HUES6 (cell line): ENCODE results near the gene SPAG16.

Experiments used
- H3K27ac ChIP-seq: 2 replicates; pipeline ENCODE4 v1.7.0; 2013; ENCODE audit warnings: low read depth, mild to moderate bottlenecking, low read length, inconsistent platforms
- H3K27me3 ChIP-seq: 2 replicates; pipeline ENCODE4 v1.6.1; 2013; ENCODE audit warnings: low read length; ENCODE audit not compliant: control insufficient read depth, insufficient read depth
- H3K36me3 ChIP-seq: 2 replicates; pipeline ENCODE4 v1.6.1; 2013; ENCODE audit warnings: low read length; ENCODE audit not compliant: control insufficient read depth, insufficient read depth
- H3K4me1 ChIP-seq: 2 replicates; pipeline ENCODE4 v1.6.1; 2013; ENCODE audit warnings: low read length; ENCODE audit not compliant: control insufficient read depth, insufficient read depth
- H3K4me3 ChIP-seq: 2 replicates; pipeline ENCODE4 v1.5.1; 2013; ENCODE audit warnings: low read depth, low read length
- H3K9ac ChIP-seq: one replicate; pipeline ENCODE4 v1.6.1; 2013; ENCODE audit warnings: mild to moderate bottlenecking, low read length
- H3K9me3 ChIP-seq: 2 replicates; pipeline ENCODE4 v1.6.1; 2013; ENCODE audit warnings: low read depth, low read length; ENCODE audit not compliant: control insufficient read depth, insufficient read depth

Gene SPAG16

DNA sequence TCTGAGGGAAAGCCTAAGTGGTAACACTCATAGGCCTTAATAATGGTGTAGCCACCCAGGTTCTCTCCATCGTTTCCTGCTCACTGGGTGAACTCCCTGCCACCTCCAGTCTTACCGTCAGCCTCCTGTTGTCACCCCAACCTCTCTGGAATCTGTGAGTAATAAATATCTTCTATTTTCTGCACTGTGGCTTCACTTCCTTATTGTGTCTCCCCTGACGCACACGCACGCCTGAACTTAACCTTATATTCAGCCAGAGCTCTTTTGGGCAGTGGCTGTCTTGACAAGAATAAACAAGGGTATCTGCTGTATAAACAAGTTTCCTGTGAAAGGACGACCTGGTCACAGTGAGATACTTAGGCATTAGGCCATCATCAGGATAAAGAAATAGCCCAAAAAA is 467.2 kb downstream of the SPAG16 start:
- H3K27me3 ChIP-seq: no peaks in the 10 kb centered on the region
- H3K9ac ChIP-seq: no peak overlapping the region
- H3K4me1 ChIP-seq: no peaks in the 10 kb centered on the region
- no peak overlapping the region for H3K27ac ChIP-seq
- no peak overlapping the region for H3K4me3 ChIP-seq
- H3K9me3 ChIP-seq: no peaks in the 10 kb centered on the region
- no peaks in the 10 kb centered on the region for H3K36me3 ChIP-seq

DNA sequence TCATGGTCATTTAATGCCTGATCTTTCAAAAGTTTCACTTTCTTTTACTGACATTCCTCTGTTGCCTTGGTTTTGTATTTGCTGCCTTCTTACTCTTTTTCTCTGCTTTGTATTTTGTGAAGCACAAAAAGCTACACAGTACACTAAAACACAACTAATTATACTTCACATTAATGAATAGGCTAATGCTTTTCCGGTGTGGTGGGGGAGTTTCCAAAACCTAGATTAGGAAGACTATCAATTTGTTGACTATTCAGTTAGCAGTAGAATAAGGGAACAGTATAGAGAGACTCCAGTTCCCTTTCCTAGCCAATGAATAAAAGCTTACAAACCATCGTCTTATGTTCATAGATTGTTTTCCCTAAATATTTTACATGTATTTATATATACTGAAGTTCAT is 468.3 kb downstream of the SPAG16 start:
- Histone ChIP-seq H3K9me3 (no peaks in the 10 kb centered on the region), H3K27me3 (no peaks in the 10 kb centered on the region), H3K9ac (no peak overlapping the region), H3K4me3 (no peak overlapping the region), H3K27ac (no peak overlapping the region), H3K4me1 (no peaks in the 10 kb centered on the region), H3K36me3 (no peaks in the 10 kb centered on the region)

DNA sequence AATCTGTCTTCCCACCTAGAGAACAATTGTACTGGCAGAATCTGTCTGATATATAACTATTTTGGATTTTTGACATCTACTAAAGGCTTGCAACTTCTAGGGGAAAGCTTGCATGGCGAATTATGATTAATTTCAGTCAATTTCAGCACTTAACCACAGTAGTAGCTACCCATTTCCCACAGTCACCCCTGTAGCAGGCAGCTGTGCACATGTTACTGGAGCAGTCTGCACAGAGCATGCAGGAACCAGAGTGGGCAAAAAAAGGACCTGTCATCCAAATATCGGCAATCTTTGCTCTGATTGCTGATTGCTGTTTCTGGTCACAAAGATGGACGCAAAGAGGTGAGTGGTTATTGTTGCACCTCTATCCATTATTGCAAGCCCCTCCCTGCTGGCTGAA is 473.3 kb downstream of the SPAG16 start:
- no peak overlapping the region for H3K4me3 ChIP-seq
- H3K27me3 ChIP-seq: no peaks in the 10 kb centered on the region
- H3K4me1 ChIP-seq: no peaks in the 10 kb centered on the region
- H3K27ac ChIP-seq: no peak overlapping the region
- no peak overlapping the region for H3K9ac ChIP-seq
- no peaks in the 10 kb centered on the region for H3K9me3 ChIP-seq
- H3K36me3 ChIP-seq: no peaks in the 10 kb centered on the region

DNA sequence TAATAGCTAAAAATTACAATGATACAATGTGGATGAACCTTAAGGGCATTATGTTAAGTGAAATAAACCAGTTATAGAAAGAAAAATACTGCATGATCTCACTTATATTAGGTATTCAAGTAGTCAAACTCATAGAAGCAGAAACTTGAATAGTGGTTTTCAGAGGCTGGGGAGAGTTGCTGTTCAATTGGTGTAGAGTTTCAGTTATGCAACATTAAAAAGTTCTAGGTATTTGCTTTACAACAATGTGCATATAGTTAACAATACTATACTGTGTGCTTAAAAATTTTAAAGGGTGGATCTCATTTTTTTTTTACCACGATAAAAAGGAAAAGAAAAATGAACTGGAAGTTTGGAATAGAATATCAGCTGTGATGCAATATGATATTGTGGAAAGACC is 479.1 kb downstream of the SPAG16 start:
- Histone ChIP-seq H3K27me3 (no peaks in the 10 kb centered on the region), H3K9ac (no peak overlapping the region), H3K36me3 (no peaks in the 10 kb centered on the region), H3K27ac (no peak overlapping the region), H3K4me1 (no peaks in the 10 kb centered on the region), H3K9me3 (no peaks in the 10 kb centered on the region), H3K4me3 (no peak overlapping the region)

DNA sequence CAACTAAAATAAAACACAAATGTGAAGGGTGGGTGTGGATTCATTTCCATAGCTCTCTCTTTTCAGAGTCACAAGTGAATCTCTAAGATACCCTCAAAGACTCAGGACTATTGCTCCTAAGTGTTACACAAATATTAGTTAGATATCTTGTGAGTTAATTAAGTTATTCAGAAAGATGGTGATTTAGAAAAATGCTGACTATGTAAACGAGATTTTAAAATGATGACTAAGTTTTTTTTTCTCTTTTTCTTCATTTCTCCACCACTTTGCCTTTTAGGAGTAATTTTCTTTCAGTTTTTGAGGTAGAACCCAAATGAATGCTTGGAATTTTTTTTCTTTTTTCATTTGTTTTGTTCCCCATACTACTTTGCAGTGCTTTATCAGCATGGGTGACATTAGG is 479.7 kb downstream of the SPAG16 start:
- no peak overlapping the region for H3K27ac ChIP-seq

DNA sequence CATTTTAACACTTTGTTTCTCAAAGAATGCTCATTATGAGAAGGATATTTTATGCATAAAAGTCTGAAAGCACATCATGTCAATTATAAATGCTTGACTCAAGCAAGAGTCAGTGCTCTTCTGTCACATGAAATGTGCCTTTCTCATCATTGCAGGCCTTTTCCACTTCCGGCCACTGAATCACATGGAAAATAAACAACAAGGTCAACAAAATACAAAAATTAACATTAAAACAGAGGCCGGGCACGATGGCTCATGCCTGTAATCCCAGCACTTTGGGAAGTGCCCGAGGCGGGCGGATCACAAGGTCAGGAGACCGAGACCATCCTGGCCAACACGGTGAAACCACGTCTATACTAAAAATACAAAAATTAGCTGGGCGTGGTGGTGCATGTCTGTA is 480.6 kb downstream of the SPAG16 start:
- H3K4me1 ChIP-seq: no peaks in the 10 kb centered on the region
- no peak overlapping the region for H3K4me3 ChIP-seq
- H3K9me3 ChIP-seq: no peaks in the 10 kb centered on the region
- H3K36me3 ChIP-seq: no peaks in the 10 kb centered on the region
- H3K9ac ChIP-seq: no peak overlapping the region
- H3K27ac ChIP-seq: no peak overlapping the region
- H3K27me3 ChIP-seq: no peaks in the 10 kb centered on the region

More for the DNA sequence above, 479.7 kb downstream of the SPAG16 start:
- no peak overlapping the region for H3K9ac ChIP-seq
- no peaks in the 10 kb centered on the region for H3K27me3 ChIP-seq
- H3K36me3 ChIP-seq: no peaks in the 10 kb centered on the region
- H3K4me1 ChIP-seq: no peaks in the 10 kb centered on the region
- no peak overlapping the region for H3K4me3 ChIP-seq
- no peaks in the 10 kb centered on the region for H3K9me3 ChIP-seq

DNA sequence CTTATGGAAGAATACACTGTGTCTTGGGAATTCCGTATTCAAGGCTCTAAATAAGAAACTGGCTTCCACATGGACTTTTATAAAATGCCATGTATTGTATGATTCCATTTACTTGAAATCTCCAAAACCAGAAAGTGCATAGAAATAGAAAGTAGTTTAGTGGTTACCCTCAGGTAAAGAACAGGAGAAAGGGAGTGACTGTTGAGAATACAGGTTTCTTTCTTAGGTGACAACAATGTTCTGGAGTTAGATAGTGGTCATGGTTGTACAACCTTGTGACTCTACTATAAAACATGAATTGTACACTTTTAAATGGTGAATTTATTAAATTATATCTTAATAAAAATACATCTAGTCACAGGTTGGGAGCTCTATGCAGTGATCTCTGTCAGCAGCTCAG is 481.8 kb downstream of the SPAG16 start:
- Histone ChIP-seq H3K9me3 (no peaks in the 10 kb centered on the region), H3K36me3 (no peaks in the 10 kb centered on the region), H3K9ac (no peak overlapping the region), H3K27me3 (no peaks in the 10 kb centered on the region), H3K4me1 (no peaks in the 10 kb centered on the region), H3K4me3 (no peak overlapping the region), H3K27ac (no peak overlapping the region)

DNA sequence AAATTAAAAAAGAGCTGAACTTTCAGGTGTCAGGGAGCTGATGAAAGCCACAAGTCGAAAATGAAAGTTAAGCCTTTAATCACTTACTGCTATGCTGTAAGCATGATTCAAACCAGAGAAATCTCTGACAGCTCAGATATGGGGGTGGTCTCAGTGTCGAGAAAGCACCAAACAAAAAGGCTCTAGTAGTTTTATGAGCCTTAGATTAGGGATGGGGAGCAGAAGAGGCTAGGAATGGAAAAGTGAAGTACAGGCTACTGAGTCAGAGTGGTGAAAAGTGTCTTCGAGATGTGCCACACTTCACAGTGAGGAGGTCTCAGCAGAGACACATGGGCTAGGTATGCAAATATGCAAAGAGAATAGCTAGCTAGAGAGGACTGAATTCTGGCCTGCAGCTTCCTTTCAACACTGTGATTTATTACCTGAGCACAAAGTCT is 482.2 kb downstream of the SPAG16 start:
- no peaks in the 10 kb centered on the region for H3K9me3 ChIP-seq
- no peaks in the 10 kb centered on the region for H3K4me1 ChIP-seq
- H3K27me3 ChIP-seq: no peaks in the 10 kb centered on the region
- H3K27ac ChIP-seq: no peak overlapping the region
- no peak overlapping the region for H3K9ac ChIP-seq
- no peak overlapping the region for H3K4me3 ChIP-seq
- H3K36me3 ChIP-seq: no peaks in the 10 kb centered on the region

DNA sequence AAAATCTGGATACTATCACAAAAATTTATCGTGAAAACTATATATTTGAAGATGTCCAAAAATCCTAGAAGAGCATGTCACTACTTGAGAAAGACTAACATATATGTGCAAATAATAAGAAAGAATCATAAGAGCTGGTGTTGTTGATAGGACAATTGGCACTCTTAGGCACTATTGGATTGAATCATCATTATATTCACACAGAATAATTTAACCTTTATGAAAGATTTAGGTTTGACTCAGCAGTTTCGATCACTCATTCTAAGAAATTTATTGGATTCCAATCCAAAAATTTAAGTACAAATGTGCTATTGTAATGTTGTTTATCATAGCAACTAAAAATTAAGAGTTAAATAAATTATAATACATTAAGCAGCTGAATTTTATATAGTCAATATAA is 503.6 kb downstream of the SPAG16 start:
- no peaks in the 10 kb centered on the region for H3K27me3 ChIP-seq
- no peak overlapping the region for H3K27ac ChIP-seq
- no peaks in the 10 kb centered on the region for H3K9me3 ChIP-seq
- no peaks in the 10 kb centered on the region for H3K36me3 ChIP-seq
- no peak overlapping the region for H3K9ac ChIP-seq
- no peak overlapping the region for H3K4me3 ChIP-seq
- no peaks in the 10 kb centered on the region for H3K4me1 ChIP-seq

DNA sequence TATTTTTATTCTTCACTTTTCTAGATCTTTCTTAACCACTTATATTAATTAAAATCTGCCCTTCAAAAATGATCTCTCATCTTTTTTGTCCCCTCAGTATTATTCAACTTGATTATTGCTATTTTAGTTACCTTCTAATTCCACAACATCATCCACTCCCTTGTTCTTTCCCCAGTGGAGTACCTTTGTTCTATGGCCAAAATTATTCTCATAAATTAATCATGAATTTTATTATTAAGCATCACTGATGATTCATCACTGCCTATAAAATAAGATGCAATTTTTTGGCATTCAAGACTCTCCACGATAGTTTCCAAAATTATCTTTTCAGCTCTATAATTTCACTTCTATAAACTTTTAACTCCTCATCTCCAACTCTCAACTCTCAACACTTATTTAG is 505.7 kb downstream of the SPAG16 start:
- no peak overlapping the region for H3K9ac ChIP-seq
- no peaks in the 10 kb centered on the region for H3K4me1 ChIP-seq
- no peaks in the 10 kb centered on the region for H3K36me3 ChIP-seq
- H3K27ac ChIP-seq: no peak overlapping the region
- H3K27me3 ChIP-seq: no peaks in the 10 kb centered on the region
- no peak overlapping the region for H3K4me3 ChIP-seq
- no peaks in the 10 kb centered on the region for H3K9me3 ChIP-seq

DNA sequence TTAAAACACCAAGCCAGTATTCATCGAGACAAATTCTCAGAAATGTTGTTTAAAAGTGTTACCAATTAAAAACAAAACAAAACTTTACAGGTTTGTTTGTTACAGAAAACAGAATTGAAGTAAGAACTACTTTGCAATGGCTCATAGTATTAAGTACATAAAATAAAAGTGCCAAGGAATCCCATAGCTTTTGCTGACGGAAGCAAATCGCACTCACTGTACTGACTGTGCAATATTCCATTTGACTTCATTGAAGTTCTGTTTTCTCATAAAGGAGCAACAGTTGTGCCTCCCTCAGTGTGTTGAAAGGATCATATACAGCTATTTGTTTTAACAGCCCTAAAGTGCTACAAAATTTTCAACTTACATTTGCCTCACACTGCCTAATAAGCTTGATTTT is 507.8 kb downstream of the SPAG16 start:
- H3K27ac ChIP-seq: no peak overlapping the region
- no peaks in the 10 kb centered on the region for H3K4me1 ChIP-seq
- no peak overlapping the region for H3K4me3 ChIP-seq
- no peaks in the 10 kb centered on the region for H3K36me3 ChIP-seq
- H3K27me3 ChIP-seq: no peaks in the 10 kb centered on the region
- no peaks in the 10 kb centered on the region for H3K9me3 ChIP-seq
- no peak overlapping the region for H3K9ac ChIP-seq

DNA sequence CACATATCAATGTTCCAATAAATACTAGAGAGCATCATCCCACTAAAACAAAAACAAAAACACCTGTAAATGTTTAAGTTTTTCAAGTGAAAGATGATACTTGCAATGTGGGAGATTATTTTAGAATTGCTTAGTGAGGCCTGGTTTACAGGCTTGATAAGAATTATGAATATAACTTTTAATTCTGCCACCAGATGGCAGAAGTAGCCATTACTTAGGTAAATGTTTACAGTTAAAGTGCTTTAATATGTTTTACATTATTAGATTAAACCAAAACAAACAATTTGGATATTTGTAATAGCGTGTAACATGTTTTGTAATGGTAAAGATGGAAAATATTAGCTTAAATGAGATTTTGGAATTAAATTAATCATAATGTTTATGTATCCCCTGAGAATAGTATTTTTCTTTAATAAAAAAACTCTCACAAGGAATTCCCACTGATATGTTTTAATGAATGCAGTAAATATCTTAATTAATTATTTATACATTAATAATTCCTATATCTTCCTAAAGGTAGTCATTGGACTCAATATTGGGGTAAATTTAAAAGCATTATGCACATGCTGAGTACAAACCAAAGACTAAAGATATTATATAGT is 522.0 kb downstream of the SPAG16 start:
- Histone ChIP-seq H3K9me3 (no peaks in the 10 kb centered on the region), H3K4me3 (no peak overlapping the region), H3K36me3 (no peaks in the 10 kb centered on the region), H3K27me3 (no peaks in the 10 kb centered on the region), H3K4me1 (no peaks in the 10 kb centered on the region), H3K9ac (no peak overlapping the region), H3K27ac (no peak overlapping the region)
